Endodermal cell (in vitro differentiated cells): Measurements from ENCODE around the gene MRTO4. TPM values are rescaled to one million over a fixed set of nuclear protein-coding genes. Genes with fewer than 3 reads are reported as not detected.
"Not testable (repeated sequence)": the region's sequence is repeated elsewhere in the genome, so short reads cannot be mapped to it uniquely, and the experiment has no call there.

Experiments used
- DNase-seq: peaks from one replicate; pipeline ENCODE4 v3.0.0-alpha.2; 2017
- H3K27ac ChIP-seq: 2 replicates; pipeline ENCODE4 v1.5.1; 2013; ENCODE audit warnings: mild to moderate bottlenecking, low read depth, low read length, moderate library complexity
- H3K27me3 ChIP-seq: 2 replicates; pipeline ENCODE4 v1.6.1; 2013; ENCODE audit warnings: mild to moderate bottlenecking, low read length, moderate library complexity; ENCODE audit not compliant: insufficient read depth, control insufficient read depth, poor library complexity, severe bottlenecking
- H3K36me3 ChIP-seq: 2 replicates; pipeline ENCODE4 v1.7.0; 2013; ENCODE audit warnings: mild to moderate bottlenecking, low read length, moderate library complexity; ENCODE audit not compliant: control insufficient read depth, insufficient read depth
- H3K4me1 ChIP-seq: one replicate; pipeline ENCODE4 v1.7.0; 2013; ENCODE audit warnings: low read length; ENCODE audit not compliant: control insufficient read depth, insufficient read depth
- H3K4me3 ChIP-seq: 2 replicates; pipeline ENCODE4 v1.5.1; 2013; ENCODE audit warnings: mild to moderate bottlenecking, low read length, moderate library complexity
- H3K9ac ChIP-seq: 2 replicates; pipeline ENCODE4 v1.6.1; 2013; ENCODE audit warnings: mild to moderate bottlenecking, low read length, moderate library complexity; ENCODE audit not compliant: poor library complexity, severe bottlenecking; ENCODE audit errors: extremely low read depth
- H3K9me3 ChIP-seq: 2 replicates; pipeline ENCODE4 v1.6.1; 2013; ENCODE audit warnings: mild to moderate bottlenecking, low read length, moderate library complexity; ENCODE audit not compliant: control insufficient read depth
- H3K27ac Mint-ChIP-seq: 2 replicates; pipeline ENCODE4 v1.8.0; 2020; ENCODE audit warnings: mixed read lengths
- H3K27me3 Mint-ChIP-seq: 2 replicates; pipeline ENCODE4 v1.8.0; 2021; ENCODE audit warnings: mild to moderate bottlenecking, mixed read lengths; ENCODE audit not compliant: insufficient read depth
- H3K36me3 Mint-ChIP-seq: 2 replicates; pipeline ENCODE4 v1.8.0; 2020; ENCODE audit warnings: low read depth, mixed read lengths
- H3K4me1 Mint-ChIP-seq: 2 replicates; pipeline ENCODE4 v1.8.0; 2020; ENCODE audit warnings: mixed read lengths
- H3K4me3 Mint-ChIP-seq: 2 replicates; pipeline ENCODE4 v1.8.0; 2020; ENCODE audit warnings: mild to moderate bottlenecking, moderate library complexity, mixed read lengths
- H3K9me3 Mint-ChIP-seq: 2 replicates; pipeline ENCODE4 v1.8.0; 2020; ENCODE audit warnings: mild to moderate bottlenecking, mixed read lengths
- CTCF ChIP-seq: fragments of 200-600 bp; sonication (generic); conservative IDR thresholded peaks from 2 replicates; pipeline ENCODE4 v1.5.0; 2021; ENCODE audit warnings: antibody characterized with exemption, mild to moderate bottlenecking
- WGBS, 2 experiments: methylation state at CpG; one replicate each; pipeline versions ENCODE4 v1.1.5 to v1.1.7; 2013; ENCODE audit warnings: missing lambda C conversion rate in 2 of 2, mixed read lengths in 1 of 2; ENCODE audit not compliant: insufficient coverage in 1 of 2, insufficient read length in 1 of 2; 5-methylcytosine and 5-hydroxymethylcytosine counted together
- total RNA-seq, 2 donors: library from RNA; stranded (reverse); fragmentation: NEBNext Ultra II Directional in 1 of 2; extraction: Animal tissue kit (Norgen Biotek cat#: 25700) in 1 of 2; gene quantifications; 2 replicates in 1 of 2; 3 replicates in 1 of 2; pipeline ENCODE4 v1.2.1, GENCODE V29; 2021

The MRTO4 gene
- total RNA-seq, 2 donors from 2014 or later, result 37.7 to 44.5 TPM

GRCh38 chr1:19294638-19295037 is 43.0 kb downstream of the MRTO4 start:
- no peak for DNase-seq
- Mint-ChIP-seq H3K36me3 (peaks cover 30% of the 10 kb centered on the region), H3K9me3 (peaks cover 52% of the 10 kb centered on the region), H3K4me3 (no peak overlapping the region), H3K4me1 (no peaks in the 10 kb centered on the region), H3K27me3 (peaks cover 13% of the 10 kb centered on the region), H3K27ac (no peak overlapping the region)
- peaks cover 9% of the 10 kb centered on the region for H3K27me3 ChIP-seq
- H3K4me3 ChIP-seq, result no peak overlapping the region
- H3K9ac ChIP-seq, result no peak overlapping the region
- H3K27ac ChIP-seq, result no peak overlapping the region
- no peaks in the 10 kb centered on the region for H3K4me1 ChIP-seq
- H3K36me3 ChIP-seq, result no peaks in the 10 kb centered on the region
- peaks cover 43% of the 10 kb centered on the region for H3K9me3 ChIP-seq
- no peak for TF ChIP-seq CTCF
- WGBS, 2 experiments, result 90 to 95% methylated on average over 2 of the region's 2 CpGs

GRCh38 chr1:19300211-19300610 is 48.6 kb downstream of the MRTO4 start:
- Histone ChIP-seq H3K27ac (no peak overlapping the region), H3K27me3 (no peaks in the 10 kb centered on the region), H3K9me3 (peaks cover 8% of the 10 kb centered on the region), H3K4me1 (no peaks in the 10 kb centered on the region), H3K4me3 (no peak overlapping the region), H3K36me3 (peaks cover 24% of the 10 kb centered on the region), H3K9ac (no peak overlapping the region)
- no peak for DNase-seq
- TF ChIP-seq CTCF, result no peak
- Mint-ChIP-seq H3K4me3 (no peak overlapping the region), H3K9me3 (peaks cover 28% of the 10 kb centered on the region), H3K27me3 (peaks cover 2% of the 10 kb centered on the region), H3K36me3 (peaks cover 61% of the 10 kb centered on the region), H3K4me1 (no peaks in the 10 kb centered on the region), H3K27ac (peak overlapping the region; percentile 17)
- 89% methylated on average over 2 of the region's 2 CpGs; no CpG with 5 or more reads in 1 of the 2 experiments for WGBS, 2 experiments

GRCh38 chr1:19304081-19304480 is 52.5 kb downstream of the MRTO4 start:
- H3K9ac ChIP-seq, H3K27ac ChIP-seq, H3K4me1 Mint-ChIP-seq, H3K9me3 ChIP-seq, H3K27ac Mint-ChIP-seq, H3K4me3 Mint-ChIP-seq, H3K27me3 ChIP-seq, H3K9me3 Mint-ChIP-seq, H3K4me3 ChIP-seq, H3K27me3 Mint-ChIP-seq, H3K4me1 ChIP-seq, DNase-seq: not testable (repeated sequence)
- 93 to 100% methylated on average over 3 to 10 of the region's 10 CpGs for WGBS, 2 experiments
- peaks cover 72% of the 10 kb centered on the region for H3K36me3 Mint-ChIP-seq
- peaks cover 59% of the 10 kb centered on the region for H3K36me3 ChIP-seq

- H3K4me1 ChIP-seq, result peaks cover 3% of the 10 kb centered on the region
- 90 to 96% methylated on average over 3 to 11 of the region's 11 CpGs for WGBS, 2 experiments
- H3K27ac Mint-ChIP-seq, result no peak overlapping the region
- H3K36me3 ChIP-seq, result peaks cover 59% of the 10 kb centered on the region
- H3K4me1 Mint-ChIP-seq, result peaks cover 1% of the 10 kb centered on the region
- no peak overlapping the region for H3K4me3 Mint-ChIP-seq
- no peak overlapping the region for H3K4me3 ChIP-seq
- H3K36me3 Mint-ChIP-seq, result peaks cover 62% of the 10 kb centered on the region
- no peaks in the 10 kb centered on the region for H3K27me3 ChIP-seq
- H3K27me3 Mint-ChIP-seq, result no peaks in the 10 kb centered on the region
- TF ChIP-seq CTCF, result no peak
- H3K9me3 Mint-ChIP-seq, result no peaks in the 10 kb centered on the region
- DNase-seq, result no peak
- H3K9me3 ChIP-seq, result no peaks in the 10 kb centered on the region
- no peak overlapping the region for H3K9ac ChIP-seq
- H3K27ac ChIP-seq, result no peak overlapping the region
Measured at GRCh38 chr1:19305880-19306279, 54.3 kb downstream of the MRTO4 start.
